ENCODE data around the gene PNPLA6. TPM values are rescaled to one million over a fixed set of nuclear protein-coding genes. Genes with fewer than 3 reads are reported as not detected.
A peak's percentile ranks its signal among the peaks of the same experiment; 100 is the strongest.

Gene PNPLA6
- total and polyA plus RNA-seq, 9 of the 15 experiments (the other 6 are each of a cell fraction or from before 2014, with no cell fraction given) = 0.07 to 30.2 (median 8.3) TPM

GRCh38 chr19:7506385-7507328, 28.9 kb upstream of the PNPLA6 start (continued):
- TF ChIP-seq ZHX1 (conservative IDR thresholded peaks at IDR 0.05; ENCODE audit: low read length) (no peak), CHD2 (IDR thresholded peaks at IDR 0.05; ENCODE audit: low read depth, low read length) (no peak), HIVEP1 (CRISPR knock-in tag; IDR thresholded peaks at IDR 0.05) (no peak), MTF1 (CRISPR knock-in tag; IDR thresholded peaks at IDR 0.05; ENCODE audit: borderline replicate concordance) (no peak), CTCF (IDR thresholded peaks at IDR 0.05 in 2 of 3, conservative IDR thresholded peaks at IDR 0.05 in 1 of 3; ENCODE audit: insufficient read depth in 2 of 3, low read depth in 1 of 3, low read length in 3 of 3) (no peak), MED1 (CRISPR knock-in tag; IDR thresholded peaks at IDR 0.05; ENCODE audit: borderline replicate concordance) (no peak), REST (IDR thresholded peaks at IDR 0.05; ENCODE audit: borderline replicate concordance) (peak; percentile 25; the same call in 1 of the 2 replicates), REST (CRISPR knock-in tag; IDR thresholded peaks at IDR 0.05; ENCODE audit: low read depth) (no peak), MAZ (CRISPR knock-in tag; conservative IDR thresholded peaks at IDR 0.05 in 1 of 2, IDR thresholded peaks at IDR 0.05 in 1 of 2) (peak in 1 of 2 experiments; percentile 55; a peak in 1 of 4 replicates), SNIP1 (IDR thresholded peaks at IDR 0.05; ENCODE audit: low read depth) (peak; percentile 71; the same call in 1 of the 2 replicates), NONO (IDR thresholded peaks at IDR 0.05; ENCODE audit: low read depth in 2 of 2, low read length in 1 of 2) (peak in 1 of 2 experiments; percentile 89; a peak in 2 of 4 replicates), ZNF316 (IDR thresholded peaks at IDR 0.05) (no peak), ESRRA (IDR thresholded peaks at IDR 0.05; ENCODE audit: borderline replicate concordance, low read depth) (peak; percentile 55; the same call in 1 of the 2 replicates), HLTF (IDR thresholded peaks at IDR 0.05) (peak; percentile 98; the same call in 1 of the 2 replicates)
